ENCODE results near the gene OR10P1.
"Not testable (repeated sequence)": the region's sequence is repeated elsewhere in the genome, so short reads cannot be mapped to it uniquely, and the experiment has no call there.

- TF ChIP-seq CTCF (IDR thresholded peaks at IDR 0.05; ENCODE audit: insufficient read depth, low read depth, low read length); EZH2 (IDR thresholded peaks at IDR 0.05; ENCODE audit: insufficient read depth, low read length): not testable (repeated sequence)
These were observed 46.5 kb upstream of the OR10P1 start for GRCh38 chr12:55590152-55590551.
